HCT116 (cell line): Measurements from ENCODE around the gene RPP25.

Experiments used
- CTCF ChIP-seq, 3 experiments: fragments of 200-600 bp in 1 of 3; sonication (generic) in 1 of 3; IDR thresholded peaks in 2 of 3; conservative IDR thresholded peaks in 1 of 3; 2 replicates each; pipeline ENCODE4 v1.5.1; 2012 to 2017; ENCODE audit warnings: low read depth in 2 of 3, low read length in 2 of 3, antibody characterized with exemption in 1 of 3, borderline replicate concordance in 1 of 3, control low read depth in 1 of 3, mild to moderate bottlenecking in 1 of 3, mixed read lengths in 1 of 3, mixed run types in 1 of 3, moderate library complexity in 1 of 3; ENCODE audit not compliant: insufficient read depth in 1 of 3
- EZH2 ChIP-seq: fragments of 200-600 bp; sonication (generic); IDR thresholded peaks from 2 replicates; pipeline ENCODE4 v1.6.1; 2017; ENCODE audit warnings: antibody characterized with exemption, mixed run types
- POLR2A ChIP-seq: IDR thresholded peaks from 2 replicates; pipeline ENCODE4 v1.7.0; 2011; ENCODE audit warnings: borderline replicate concordance; ENCODE audit not compliant: insufficient read depth, insufficient read length; ENCODE audit errors: extremely low read depth
- RAD21 ChIP-seq: IDR thresholded peaks from 2 replicates; pipeline ENCODE4 v1.6.1; 2012; ENCODE audit warnings: low read depth, mild to moderate bottlenecking
- SIN3A ChIP-seq: IDR thresholded peaks from 2 replicates; pipeline ENCODE4 v1.6.1; 2012; ENCODE audit warnings: low read depth
- TCF7L2 ChIP-seq: IDR thresholded peaks from 2 replicates; pipeline ENCODE4 v1.7.0; 2011; ENCODE audit warnings: borderline replicate concordance, inconsistent platforms; ENCODE audit not compliant: insufficient read depth, insufficient read length; ENCODE audit errors: extremely low read depth

- no peak for TF ChIP-seq CTCF (IDR thresholded peaks at IDR 0.05 in 2 of 3, conservative IDR thresholded peaks at IDR 0.05 in 1 of 3; ENCODE audit: borderline replicate concordance in 1 of 3, insufficient read depth in 1 of 3, low read depth in 2 of 3, low read length in 2 of 3)
- no peak for TF ChIP-seq EZH2
- no peak for TF ChIP-seq POLR2A
- TF ChIP-seq SIN3A = no peak
- no peak for TF ChIP-seq RAD21
- no peak for TF ChIP-seq TCF7L2
Measured at GRCh38 chr15:74962671-74963070, 6.1 kb upstream of the RPP25 start.
